Left lung (tissue), 10 donors: ENCODE results near the gene PDE4A. TPM values are rescaled to one million over a fixed set of nuclear protein-coding genes. Genes with fewer than 3 reads are reported as not detected.

Source experiments
- ATAC-seq: fragments of 200-7000 bp; cut with Tn5 transposase; one replicate; pipeline ENCODE4 v1.9.1; 2020; ENCODE audit warnings: moderate library complexity
- DNase-seq, 4 donors: peaks; one replicate each; pipeline ENCODE4 v3.0.0-alpha.2; 2013 to 2020
- H3K27ac ChIP-seq, 2 donors: fragments of 200-600 bp; sonication (generic) in 1 of 2; one replicate each; pipeline versions ENCODE4 v1.5.0 to v1.8.0; 2020 to 2021
- H3K27me3 ChIP-seq, 2 donors: fragments of 200-600 bp; sonication (generic) in 1 of 2; one replicate each; pipeline versions ENCODE4 v1.5.0 to v1.8.0; 2020 to 2021
- H3K36me3 ChIP-seq, 2 donors: fragments of 200-600 bp; sonication (generic) in 1 of 2; one replicate each; pipeline versions ENCODE4 v1.5.0 to v1.8.0; 2020 to 2021
- H3K4me1 ChIP-seq, 2 donors: fragments of 200-600 bp; one replicate each; pipeline ENCODE4 v1.8.0; 2021
- H3K4me3 ChIP-seq, 2 donors: fragments of 200-600 bp; sonication (generic) in 1 of 2; one replicate each; pipeline versions ENCODE4 v1.5.0 to v1.8.0; 2020 to 2021; ENCODE audit warnings: mild to moderate bottlenecking in 1 of 2
- H3K9me3 ChIP-seq, 2 donors: fragments of 200-600 bp; sonication (generic) in 1 of 2; one replicate each; pipeline versions ENCODE4 v1.5.0 to v1.8.0; 2020 to 2021
- CTCF ChIP-seq, 2 donors: fragments of 200-600 bp; sonication (generic) in 1 of 2; IDR thresholded peaks; one replicate each; pipeline versions ENCODE4 v1.5.0 to v1.8.0; 2021; ENCODE audit warnings: antibody characterized with exemption in 2 of 2
- intact Hi-C, 2 donors: fragments of 100-400 bp; cut with DNase I; formaldehyde crosslinking; loops; one replicate each; pipeline versions ENCODE4 v1.11.2 to v1.14.2; 2022
- polyA plus RNA-seq, 6 donors: library from polyadenylated mRNA; unstranded; fragments of 120-200 nt; gene quantifications; one replicate each; pipeline ENCODE4 v1.2.1, GENCODE V29; 2013; ENCODE audit not compliant: insufficient read length in 6 of 6
- total RNA-seq, 2 donors: library from RNA; stranded (reverse); fragmentation: NEBNext Ultra II Directional; extraction: Animal tissue kit (Norgen Biotek cat#: 25700); gene quantifications; one replicate each; pipeline ENCODE4 v1.2.1, GENCODE V29; 2021
- donor health status: DM: no; HTN: yes; CAD: no.
- donor health status: DM: no; HTN: no; CAD: no.

Gene PDE4A
- total and polyA plus RNA-seq, 8 donors = 4.3 to 21.6 (median 8.6) TPM

GRCh38 chr19:10478476-10478875 is 58.1 kb downstream of the PDE4A start:
- TF ChIP-seq CTCF (IDR thresholded peaks at IDR 0.05) = no peak
- Histone ChIP-seq H3K4me1 (peaks cover 4 to 16% of the 10 kb centered on the region in 2 donors), H3K36me3 (no peaks in the 10 kb centered on the region), H3K4me3 (no peak overlapping the region), H3K9me3 (no peaks in the 10 kb centered on the region), H3K27me3 (no peaks in the 10 kb centered on the region), H3K27ac (no peak overlapping the region)
- no peak for DNase-seq
- intact Hi-C loops = no loop called here
- ATAC-seq = no peak

- peak; percentile 96 for ATAC-seq
- peaks cover 0 to 1% of the 10 kb centered on the region in 2 donors for H3K36me3 ChIP-seq
- DNase-seq = peak; percentile 68 to 90 (median 88)
- peaks cover 4 to 17% of the 10 kb centered on the region in 2 donors for H3K4me1 ChIP-seq
- intact Hi-C loops = no loop called here
- no peaks in the 10 kb centered on the region for H3K27me3 ChIP-seq
- peak overlapping the region in 1 of 2 donors; percentile 26 for H3K4me3 ChIP-seq
- no peaks in the 10 kb centered on the region for H3K9me3 ChIP-seq
- peak; percentile 61 to 77 for TF ChIP-seq CTCF (IDR thresholded peaks at IDR 0.05)
- no peak overlapping the region for H3K27ac ChIP-seq
These were observed 58.6 kb downstream of the PDE4A start for GRCh38 chr19:10478903-10479384.

- Histone ChIP-seq H3K36me3 (peaks cover 0 to 77% of the 10 kb centered on the region in 2 donors), H3K27ac (no peak overlapping the region), H3K4me1 (peaks cover 0 to 8% of the 10 kb centered on the region in 2 donors), H3K9me3 (no peaks in the 10 kb centered on the region), H3K4me3 (no peak overlapping the region), H3K27me3 (no peaks in the 10 kb centered on the region)
- intact Hi-C loops = no loop called here
- DNase-seq (no peak), ATAC-seq (no peak)
- no peak for TF ChIP-seq CTCF (IDR thresholded peaks at IDR 0.05)
These were observed 66.2 kb downstream of the PDE4A start for GRCh38 chr19:10486551-10486950.

- intact Hi-C loops = no loop called here
These were observed 71.2 kb downstream of the PDE4A start for GRCh38 chr19:10491472-10492047.

GRCh38 chr19:10497371-10497770 is 77.0 kb downstream of the PDE4A start:
- intact Hi-C loops = no loop called here
- ATAC-seq (no peak), DNase-seq (no peak)
- Histone ChIP-seq H3K27ac (no peak overlapping the region), H3K4me3 (no peak overlapping the region), H3K4me1 (peaks cover 12 to 50% of the 10 kb centered on the region in 2 donors), H3K9me3 (no peaks in the 10 kb centered on the region), H3K27me3 (no peaks in the 10 kb centered on the region), H3K36me3 (peaks cover 0 to 76% of the 10 kb centered on the region in 2 donors)
- TF ChIP-seq CTCF (IDR thresholded peaks at IDR 0.05) = no peak

More at GRCh38 chr19:10491472-10492047, 71.2 kb downstream of the PDE4A start:
- DNase-seq = no peak
- peaks cover 0 to 100% of the 10 kb centered on the region in 2 donors for H3K36me3 ChIP-seq
- no peaks in the 10 kb centered on the region for H3K27me3 ChIP-seq
- H3K27ac ChIP-seq = no peak overlapping the region
- H3K4me3 ChIP-seq = no peak overlapping the region
- peaks cover 0 to 3% of the 10 kb centered on the region in 2 donors for H3K4me1 ChIP-seq
- no peak for ATAC-seq
- TF ChIP-seq CTCF (IDR thresholded peaks at IDR 0.05) = no peak
- no peaks in the 10 kb centered on the region for H3K9me3 ChIP-seq
